Stimulated activated CD4-positive, alpha-beta T cell treated with anti-CD3 and anti-CD28 coated beads, Interleukin-2, amount 100 ng/mL, for 48 hours (primary cell): ENCODE measurements around the gene STK36.
A peak's percentile ranks its signal among the peaks of the same experiment; 100 is the strongest.

Experiments used
- DNase-seq, 2 donors: peaks; one replicate each; pipeline ENCODE4 v3.0.0-alpha.2; 2020

The STK36 gene, protein sequence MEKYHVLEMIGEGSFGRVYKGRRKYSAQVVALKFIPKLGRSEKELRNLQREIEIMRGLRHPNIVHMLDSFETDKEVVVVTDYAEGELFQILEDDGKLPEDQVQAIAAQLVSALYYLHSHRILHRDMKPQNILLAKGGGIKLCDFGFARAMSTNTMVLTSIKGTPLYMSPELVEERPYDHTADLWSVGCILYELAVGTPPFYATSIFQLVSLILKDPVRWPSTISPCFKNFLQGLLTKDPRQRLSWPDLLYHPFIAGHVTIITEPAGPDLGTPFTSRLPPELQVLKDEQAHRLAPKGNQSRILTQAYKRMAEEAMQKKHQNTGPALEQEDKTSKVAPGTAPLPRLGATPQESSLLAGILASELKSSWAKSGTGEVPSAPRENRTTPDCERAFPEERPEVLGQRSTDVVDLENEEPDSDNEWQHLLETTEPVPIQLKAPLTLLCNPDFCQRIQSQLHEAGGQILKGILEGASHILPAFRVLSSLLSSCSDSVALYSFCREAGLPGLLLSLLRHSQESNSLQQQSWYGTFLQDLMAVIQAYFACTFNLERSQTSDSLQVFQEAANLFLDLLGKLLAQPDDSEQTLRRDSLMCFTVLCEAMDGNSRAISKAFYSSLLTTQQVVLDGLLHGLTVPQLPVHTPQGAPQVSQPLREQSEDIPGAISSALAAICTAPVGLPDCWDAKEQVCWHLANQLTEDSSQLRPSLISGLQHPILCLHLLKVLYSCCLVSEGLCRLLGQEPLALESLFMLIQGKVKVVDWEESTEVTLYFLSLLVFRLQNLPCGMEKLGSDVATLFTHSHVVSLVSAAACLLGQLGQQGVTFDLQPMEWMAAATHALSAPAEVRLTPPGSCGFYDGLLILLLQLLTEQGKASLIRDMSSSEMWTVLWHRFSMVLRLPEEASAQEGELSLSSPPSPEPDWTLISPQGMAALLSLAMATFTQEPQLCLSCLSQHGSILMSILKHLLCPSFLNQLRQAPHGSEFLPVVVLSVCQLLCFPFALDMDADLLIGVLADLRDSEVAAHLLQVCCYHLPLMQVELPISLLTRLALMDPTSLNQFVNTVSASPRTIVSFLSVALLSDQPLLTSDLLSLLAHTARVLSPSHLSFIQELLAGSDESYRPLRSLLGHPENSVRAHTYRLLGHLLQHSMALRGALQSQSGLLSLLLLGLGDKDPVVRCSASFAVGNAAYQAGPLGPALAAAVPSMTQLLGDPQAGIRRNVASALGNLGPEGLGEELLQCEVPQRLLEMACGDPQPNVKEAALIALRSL (N-terminal part only)

DNA sequence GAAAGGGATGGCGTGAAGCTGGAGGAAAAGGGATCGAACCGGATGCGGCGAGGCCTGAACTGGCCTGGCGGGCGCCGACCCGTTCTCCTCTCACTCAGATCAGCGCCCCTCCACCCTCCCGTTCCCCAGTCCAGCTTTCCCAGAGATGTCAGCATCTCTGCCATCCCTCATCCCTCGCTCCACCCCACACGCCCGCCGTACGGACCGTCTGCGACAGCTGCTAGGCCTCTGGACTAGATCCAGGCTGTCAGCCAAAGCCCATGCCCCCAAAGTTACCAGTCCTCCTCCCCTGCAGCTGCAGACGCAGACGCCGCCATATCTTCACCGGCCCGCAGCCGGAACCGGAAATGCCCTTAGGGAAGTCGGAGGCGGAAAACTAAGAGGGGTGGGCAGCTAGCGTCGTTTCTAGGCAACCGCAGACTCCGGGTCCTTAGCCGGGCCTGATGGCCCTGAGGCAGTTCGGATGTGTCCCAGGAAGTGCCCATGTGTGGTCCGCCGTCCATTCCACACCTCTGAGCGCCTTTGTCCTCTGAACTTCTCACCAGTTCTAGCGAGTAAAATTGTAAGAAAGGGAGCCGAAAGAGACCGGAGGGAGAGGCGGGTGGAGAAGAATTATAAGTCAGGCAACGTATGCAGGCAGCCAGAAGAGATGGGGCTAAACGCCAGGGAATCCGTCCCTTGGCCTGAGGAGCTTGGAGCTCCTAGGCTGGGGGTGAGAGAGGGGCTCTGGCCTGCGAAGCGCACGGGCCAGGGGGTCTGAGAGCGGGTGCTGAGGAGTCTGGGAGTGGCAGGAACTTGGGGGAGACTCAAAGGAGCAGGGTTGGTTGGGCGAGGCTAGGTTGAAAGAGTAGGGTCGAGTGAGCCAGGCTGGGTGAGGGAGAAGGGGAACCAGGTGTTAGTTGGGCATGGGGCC, at the start of gene STK36, which contains the start of gene RNF25:
TSS of gene STK36 (plus strand) at position 433 of the 913 bp plus-strand sequence. CDS start 744 bp downstream, outside the sequence.
TSS of gene RNF25 (minus strand) at position 349 of the 913 bp plus-strand sequence. CDS start at position 317, 32 bp downstream.
- DNase-seq, result peak; percentile 73 to 76

DNA sequence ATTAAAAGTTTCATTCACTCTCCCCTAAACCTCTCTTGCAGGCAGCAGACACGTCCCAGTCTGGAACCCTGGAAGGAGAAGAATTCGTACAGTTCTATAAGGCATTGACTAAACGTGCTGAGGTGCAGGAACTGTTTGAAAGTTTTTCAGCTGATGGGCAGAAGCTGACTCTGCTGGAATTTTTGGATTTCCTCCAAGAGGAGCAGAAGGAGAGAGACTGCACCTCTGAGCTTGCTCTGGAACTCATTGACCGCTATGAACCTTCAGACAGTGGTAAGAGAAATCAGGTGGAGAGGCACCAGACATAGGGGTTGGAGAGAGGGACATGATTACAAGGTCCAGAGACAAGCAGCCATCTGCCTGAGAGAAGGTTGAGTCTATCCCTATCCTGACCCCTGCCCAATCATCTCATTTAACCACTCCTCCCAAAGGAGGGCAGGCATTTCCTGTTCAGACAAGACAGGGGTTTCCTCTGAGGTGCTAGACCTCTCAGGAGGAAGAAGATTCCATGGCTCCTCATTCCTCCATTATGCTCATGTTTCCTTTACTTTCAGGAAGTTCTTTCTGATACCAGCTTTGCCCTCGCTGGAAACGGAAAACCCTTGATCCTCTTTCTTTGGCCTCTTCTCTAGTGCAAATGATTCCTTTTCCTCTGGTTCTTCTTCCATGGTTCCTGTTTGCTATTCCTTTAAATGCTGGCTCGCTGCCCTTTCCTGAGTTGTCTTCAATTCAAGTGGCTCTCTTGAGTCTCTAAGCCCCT, 49.1 kb upstream of the STK36 start:
- no peak for DNase-seq

DNA sequence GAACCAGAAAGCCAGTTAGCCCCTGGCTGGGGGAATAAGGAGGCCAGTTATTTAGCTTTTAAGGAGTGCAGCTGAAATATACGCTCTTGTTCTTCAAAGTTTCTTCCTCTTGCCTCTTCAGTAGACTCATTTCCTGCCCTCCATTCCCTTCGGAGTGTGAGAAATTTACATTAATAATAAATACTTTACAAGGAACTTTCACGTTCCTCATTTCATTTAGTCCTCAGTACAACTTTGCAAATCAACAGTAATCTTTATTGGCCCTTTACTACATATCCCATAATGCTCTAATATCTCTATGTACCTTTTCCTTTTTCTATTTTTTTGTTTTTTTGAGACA, 48.5 kb upstream of the STK36 start:
- no peak for DNase-seq

DNA sequence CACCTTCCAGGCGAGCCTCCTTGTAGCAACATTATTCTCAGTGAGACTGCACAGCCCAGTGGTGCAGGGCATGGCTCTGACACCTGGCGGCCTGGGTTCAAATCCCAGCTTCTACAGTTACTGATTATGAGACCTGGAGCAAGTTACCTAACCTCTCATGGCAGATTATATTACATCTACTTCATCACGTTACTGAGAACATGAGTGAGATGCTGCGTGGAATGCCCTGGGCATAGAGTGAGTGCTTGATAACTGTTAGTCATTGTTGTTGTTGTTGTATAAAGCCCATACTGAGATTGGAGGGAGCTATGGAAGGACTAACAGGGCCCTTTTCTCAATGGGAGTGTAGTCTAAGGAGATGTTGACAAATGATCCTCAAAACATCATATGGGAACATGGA, 45.5 kb upstream of the STK36 start:
- DNase-seq, result no peak

DNA sequence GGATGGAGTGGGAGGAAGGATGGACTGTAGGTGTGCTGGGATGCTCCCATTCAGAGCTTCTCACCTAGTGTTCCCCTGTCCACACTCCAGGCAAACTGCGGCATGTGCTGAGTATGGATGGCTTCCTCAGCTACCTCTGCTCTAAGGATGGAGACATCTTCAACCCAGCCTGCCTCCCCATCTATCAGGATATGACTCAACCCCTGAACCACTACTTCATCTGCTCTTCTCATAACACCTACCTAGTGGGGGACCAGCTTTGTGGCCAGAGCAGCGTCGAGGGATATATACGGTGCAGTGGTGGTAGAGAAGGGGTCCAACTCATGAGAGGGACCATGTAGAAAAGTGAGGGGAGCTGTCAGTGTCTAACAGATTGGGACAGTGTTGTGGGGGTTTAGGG, 43.9 kb upstream of the STK36 start:
- no peak for DNase-seq

DNA sequence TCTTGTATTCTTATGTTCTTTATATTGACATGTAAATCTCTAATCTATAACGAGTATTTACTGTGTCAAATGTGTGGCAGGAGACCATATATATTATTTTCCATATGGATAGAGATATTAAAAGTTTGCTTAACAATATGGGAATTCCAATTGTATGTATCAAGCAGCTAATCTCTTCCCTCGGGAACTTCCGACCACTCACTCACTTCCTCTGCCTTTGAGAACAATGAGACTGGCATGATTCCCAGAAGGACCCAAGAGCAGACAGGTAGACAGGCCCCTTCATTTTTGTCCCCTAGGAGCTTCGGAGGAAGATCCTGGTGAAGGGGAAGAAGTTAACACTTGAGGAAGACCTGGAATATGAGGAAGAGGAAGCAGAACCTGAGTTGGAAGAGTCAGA, 40.0 kb upstream of the STK36 start:
- DNase-seq, result no peak

DNA sequence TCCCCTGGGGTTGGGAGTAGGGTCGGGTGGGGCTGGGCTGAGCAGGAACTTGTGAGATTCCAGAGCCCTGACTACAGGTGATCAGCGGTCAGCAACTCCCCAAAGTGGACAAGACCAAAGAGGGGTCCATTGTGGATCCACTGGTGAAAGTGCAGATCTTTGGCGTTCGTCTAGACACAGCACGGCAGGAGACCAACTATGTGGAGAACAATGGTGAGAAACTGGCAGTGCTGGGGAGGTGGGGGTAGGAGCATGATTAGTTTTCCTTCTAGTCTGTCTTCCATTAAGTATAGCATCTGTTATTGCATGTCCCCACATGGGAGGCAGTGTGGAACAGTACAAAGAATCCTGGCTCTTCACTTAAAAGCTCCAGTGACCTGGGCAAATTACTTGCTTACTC, 36.2 kb upstream of the STK36 start:
- no peak for DNase-seq

DNA sequence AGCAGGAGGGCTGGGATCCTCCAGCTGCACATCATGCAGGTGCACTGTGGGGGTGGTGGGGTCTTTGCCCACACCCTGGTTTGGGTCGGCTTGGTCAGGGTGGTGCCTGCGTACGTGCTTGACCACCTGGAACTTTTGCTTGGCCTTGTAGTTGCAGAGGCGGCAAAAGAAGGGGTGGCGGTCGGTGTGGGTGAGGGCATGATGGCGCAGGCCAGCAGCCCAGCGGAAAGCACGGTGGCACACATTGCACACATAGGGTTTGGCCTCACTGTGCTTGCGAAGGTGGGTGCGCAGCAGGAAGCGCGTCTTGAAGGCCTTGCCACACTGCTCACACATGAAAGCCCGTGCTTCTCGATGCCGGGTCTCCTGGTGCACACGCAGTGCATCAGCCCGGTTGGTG, 33.5 kb upstream of the STK36 start:
- no peak for DNase-seq

DNA sequence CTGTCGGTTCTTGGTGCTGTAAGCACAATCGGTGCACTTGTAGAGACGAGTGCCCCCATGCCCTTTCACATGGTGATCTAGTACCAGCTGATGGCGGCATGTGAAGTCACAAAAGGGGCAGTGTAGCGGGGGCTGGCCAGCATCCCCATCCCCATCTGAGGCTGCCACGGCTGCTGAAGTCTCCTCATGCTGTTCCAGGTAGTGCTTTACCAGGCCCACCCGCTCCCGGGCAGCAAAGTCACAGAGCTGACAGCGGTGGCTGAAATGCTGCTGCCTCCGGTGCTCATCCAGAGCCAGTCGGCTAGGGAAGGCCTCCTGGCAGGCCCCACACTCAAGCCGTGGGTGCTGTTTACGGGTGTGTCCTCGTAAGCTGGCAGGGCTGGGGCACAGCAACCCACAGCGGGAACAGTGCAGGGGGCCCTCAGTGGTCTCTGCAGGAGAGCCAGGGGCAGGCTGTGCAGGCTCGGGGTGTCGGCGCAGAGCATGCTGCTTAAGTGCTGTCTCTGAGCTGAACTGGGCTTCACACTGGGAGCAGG, 29.7 kb upstream of the STK36 start:
- DNase-seq, result no peak

DNA sequence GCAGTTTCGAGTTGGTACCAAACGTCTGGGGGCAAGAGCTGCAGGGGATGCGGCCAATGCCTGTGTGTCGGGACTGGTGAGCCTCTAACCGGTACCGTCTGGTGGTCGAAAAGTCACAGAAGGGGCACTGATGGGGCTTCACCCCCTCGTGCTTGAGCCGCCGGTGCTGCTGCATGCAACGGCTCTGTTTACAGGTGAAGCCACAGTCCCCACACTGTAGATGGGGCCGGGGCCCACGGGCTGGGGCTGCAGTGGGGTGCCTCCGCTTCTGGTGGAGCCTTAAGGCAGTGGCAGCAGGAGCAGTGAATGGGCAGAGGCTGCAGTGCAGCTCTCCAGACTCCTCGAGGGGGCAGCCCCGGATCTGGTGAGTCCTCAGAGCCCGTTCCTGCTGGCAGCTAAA, 29.1 kb upstream of the STK36 start:
- no peak for DNase-seq

DNA sequence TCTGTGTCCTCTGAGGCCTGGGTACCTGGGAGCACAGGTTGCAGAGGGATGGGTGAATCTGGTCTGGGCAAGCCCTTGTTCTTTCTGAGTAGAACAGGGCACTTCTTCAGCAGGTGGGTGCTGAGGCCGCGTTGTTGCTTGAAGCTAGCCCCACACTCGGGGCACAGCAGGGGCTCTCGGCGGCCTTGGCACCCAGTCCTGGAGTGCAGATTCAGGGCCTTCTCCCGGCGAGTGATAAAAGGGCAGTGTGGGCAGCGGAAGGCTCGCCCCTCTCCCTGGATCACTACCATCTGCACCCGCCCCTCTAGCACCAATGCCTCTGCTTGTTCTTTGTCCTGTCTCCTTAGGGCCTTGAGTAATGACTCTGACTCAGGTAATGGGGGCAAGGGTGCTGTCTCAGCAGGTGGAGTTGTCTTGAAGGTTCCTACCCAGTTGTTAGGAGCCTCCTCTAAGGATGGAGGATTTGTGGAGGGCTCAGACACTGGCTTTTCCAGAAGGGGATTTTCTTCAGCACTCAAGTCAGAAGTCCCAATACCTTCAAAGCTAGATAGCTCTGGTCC, 28.1 kb upstream of the STK36 start:
- DNase-seq, result no peak

DNA sequence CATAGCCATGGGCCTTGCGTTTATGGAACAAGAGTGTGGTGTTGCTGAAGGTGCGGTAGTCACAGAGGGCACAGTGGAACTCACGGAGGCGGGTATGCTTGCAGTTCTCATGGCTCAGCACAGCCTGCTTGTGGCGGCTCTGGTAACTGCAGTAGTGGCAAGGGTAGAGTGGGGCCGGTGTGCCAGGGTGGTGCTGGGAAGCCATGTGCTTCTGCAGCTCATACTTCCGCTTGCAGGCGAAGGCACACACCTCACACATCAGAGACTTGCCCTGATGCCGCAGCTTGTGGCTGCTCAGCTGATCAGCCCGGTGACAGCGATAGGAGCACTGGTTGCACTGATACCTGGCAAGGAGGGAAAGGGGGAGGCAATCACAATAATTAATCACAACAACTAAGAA, 27.2 kb upstream of the STK36 start:
- DNase-seq, result no peak

DNA sequence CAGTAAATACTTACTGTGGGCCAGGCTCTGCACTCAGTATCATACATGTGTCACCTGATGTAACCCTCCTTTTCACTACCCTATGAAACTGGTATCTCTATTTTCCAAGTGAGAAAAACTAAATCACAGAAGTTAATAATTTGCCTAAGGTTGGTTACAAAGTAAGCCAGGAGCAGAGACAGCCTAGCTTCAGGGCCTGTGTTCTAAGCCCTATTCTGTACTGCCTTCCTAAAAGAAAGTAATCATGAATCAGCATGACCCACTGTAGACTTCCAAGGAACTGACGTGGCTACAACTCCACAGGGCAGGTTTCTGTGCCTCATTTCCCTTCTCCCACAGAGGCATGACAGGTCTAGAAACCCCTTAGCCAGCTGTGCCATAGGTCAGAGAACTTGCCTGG, 26.8 kb upstream of the STK36 start:
- DNase-seq, result no peak

DNA sequence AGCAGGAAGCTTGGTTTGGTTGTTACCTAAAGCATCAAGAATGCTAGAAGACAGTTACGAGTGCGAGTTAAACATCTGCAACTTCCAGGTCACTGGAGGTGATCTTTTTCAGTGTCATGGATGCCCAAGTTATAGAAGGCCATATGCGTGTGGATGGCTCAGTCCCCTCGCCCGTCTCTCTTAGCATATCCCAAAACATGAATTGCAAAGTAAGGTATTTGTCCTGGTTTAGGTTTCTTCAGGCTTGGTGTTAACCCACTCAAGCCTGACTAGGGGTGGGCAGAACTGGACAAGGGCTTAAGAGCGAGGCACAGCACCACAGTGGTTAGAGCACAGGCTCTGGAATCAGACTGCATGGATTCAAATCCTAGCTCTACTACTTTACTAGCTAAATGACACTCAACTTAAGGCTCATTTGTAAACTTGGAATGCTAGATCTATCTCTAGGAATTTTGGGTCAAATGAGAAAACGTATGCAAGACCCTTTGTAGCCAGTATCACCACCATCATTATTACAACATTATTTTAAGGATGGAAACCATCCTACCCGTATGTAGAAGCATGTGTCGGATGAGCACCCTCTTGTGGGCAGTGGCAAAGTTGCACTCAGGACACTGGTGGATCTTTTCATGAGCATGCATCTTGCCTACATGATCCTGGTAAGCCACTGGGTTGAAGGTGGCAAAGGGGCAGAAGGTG, 23.6 kb upstream of the STK36 start:
- DNase-seq, result peak; percentile 37

DNA sequence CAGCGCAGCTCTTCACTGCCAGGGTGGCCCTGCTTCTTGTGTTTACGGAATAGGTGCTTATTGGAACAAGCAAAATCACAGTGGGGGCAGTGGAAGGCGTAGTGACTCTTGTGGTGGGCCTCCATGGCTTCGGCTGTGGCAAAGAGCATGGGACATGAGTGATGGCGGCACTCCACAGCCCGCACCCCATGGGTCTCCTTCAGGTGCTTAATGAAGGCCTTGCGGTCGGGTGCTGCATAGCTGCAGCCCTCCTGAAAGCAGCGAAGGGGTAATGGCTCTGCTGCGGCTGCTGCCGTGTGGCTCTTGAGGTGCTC, 23.1 kb upstream of the STK36 start:
- DNase-seq, result no peak

DNA sequence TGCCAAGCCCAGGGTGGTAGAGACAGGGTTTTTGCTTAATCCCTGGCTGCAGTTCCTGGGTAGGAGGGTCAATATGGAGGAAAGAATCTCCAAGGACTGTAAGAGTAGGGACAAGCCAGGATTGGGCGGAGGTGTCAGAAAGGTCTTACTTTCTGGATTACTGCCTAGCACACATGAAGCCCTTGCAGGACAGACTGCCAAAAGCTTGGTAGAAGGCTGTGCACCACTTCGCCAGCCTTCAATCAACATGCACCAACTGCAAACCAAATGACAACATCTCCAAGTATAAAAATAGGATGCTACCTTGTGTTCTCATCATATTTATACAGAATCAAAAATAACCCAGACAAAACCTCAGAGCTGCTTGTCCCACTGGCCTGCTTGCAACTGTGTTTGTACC, 16.1 kb upstream of the STK36 start:
- DNase-seq, result no peak

DNA sequence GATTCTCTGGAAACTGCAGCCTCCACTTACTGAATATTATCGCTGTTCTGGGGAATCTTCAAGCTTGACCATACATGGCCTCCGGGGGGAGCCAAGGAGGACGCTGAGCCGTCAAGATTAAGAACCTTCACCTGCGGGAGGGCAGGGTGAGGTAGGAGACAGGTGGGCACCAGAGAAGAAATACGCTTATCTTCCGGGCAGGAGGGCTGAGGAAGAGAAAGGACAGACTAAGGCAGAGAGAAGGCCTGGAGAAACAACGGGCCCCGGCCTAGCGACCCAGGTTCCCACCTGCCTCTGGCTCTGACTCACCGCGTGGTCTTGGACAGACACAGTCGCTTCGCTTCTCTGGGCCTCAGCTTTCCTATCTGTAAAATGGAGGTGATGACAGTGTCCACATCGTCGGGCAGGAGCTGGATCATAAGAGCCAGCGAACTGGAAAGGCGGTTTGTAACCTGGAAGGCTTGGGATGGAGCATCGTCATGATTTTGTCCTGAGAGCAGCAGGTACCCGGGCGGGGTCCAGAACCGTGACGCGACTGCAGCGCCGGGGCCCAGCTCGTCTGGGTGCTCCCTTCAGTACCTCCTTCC, 13.1 kb upstream of the STK36 start:
- peak; percentile 18 to 38 for DNase-seq

DNA sequence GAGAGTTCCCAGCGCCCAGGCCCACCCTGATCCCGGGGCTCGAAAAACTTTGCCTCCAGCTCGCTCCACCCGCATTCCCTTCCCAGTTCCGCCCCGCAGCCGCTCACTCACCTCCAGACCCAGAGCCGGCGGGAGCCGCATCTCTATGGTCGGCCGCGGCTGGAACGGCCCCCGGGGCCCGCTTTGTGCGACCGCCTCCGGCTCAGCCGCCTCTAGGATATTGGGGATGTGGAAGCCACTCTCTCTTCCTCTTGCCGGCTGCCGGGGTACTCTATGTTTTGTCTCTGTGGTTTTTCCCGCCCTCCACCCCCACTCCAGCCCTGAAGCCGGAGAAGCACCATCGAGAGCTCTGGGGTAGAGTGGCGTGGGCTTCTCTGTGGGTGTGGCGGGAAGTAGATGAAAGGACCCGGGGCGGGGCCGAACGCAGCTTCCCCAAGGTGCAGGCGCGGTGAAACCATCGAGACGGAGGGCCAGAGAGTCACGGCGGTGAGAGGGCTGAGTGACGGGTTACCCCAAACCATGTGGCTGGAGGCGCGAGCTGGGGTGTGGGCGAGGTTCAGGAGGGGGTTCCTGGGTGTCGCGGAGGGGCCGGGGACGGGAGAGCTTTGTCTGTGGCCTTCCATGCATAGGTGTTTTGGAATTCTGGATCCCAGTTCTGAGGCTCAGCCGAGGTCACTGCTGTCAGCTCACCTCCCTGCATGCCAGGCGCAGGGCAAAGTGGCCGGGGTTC, 12.5 kb upstream of the STK36 start, which contains the start of the genes BCS1L and ZNF142:
TSS of gene BCS1L (plus strand) at position 426 of the 730 bp plus-strand sequence. CDS start 1,305 bp downstream, outside the sequence.
TSS of gene ZNF142 (minus strand) at position 366 of the 730 bp plus-strand sequence. CDS start 3,194 bp downstream, outside the sequence.
- DNase-seq, result peak; percentile 92 to 94

DNA sequence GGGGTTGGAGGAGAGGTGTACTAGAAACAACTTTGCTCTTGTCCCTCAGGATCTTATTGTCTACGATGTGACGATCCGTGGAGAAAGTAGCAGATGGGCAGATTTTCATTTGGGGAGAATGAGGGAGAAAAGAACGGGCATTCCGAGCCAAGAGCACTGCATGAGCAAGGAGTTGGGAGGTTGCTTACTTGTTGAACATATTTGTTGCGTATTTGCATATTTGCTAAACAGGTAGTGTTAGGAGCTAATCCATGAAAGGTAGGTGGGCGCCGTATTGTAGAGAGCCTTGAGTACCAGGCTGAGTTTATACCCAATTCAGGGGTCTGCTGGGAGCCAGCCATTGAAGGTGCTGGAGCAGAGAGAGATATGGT, 11.9 kb upstream of the STK36 start:
- no peak for DNase-seq
